ENCODE data around the gene USF3. TPM values are rescaled to one million over a fixed set of nuclear protein-coding genes. Genes with fewer than 3 reads are reported as not detected.

Gene USF3
- total and polyA plus RNA-seq, 2 of the 4 experiments (the other 2 are of a cell fraction): 3.0 to 5.2 TPM

GRCh38 chr3:113617726-113618125, 78.7 kb downstream of the USF3 start:
- H3K4me1 ChIP-seq (ENCODE audit: control insufficient read depth, insufficient read depth, low read length): no peaks in the 10 kb centered on the region
- no peak overlapping the region for H3K27ac ChIP-seq (ENCODE audit: insufficient read depth, low read length)
- intact Hi-C loops (cut with micrococcal nuclease) (no loop called here), dilution Hi-C loops (cut with HindIII; ENCODE audit: low sequenced_read_pairs, unreplicated experiment) (no loop called here), in situ Hi-C loops (cut with MboI; ENCODE audit: low sequenced_read_pairs) (no loop called here)
- no peak overlapping the region for H2BK20ac ChIP-seq (ENCODE audit: low read depth, low read length)
- no peak overlapping the region for H2AK5ac ChIP-seq (ENCODE audit: low read depth, low read length)
- POLR2A ChIA-PET (ENCODE audit: unreplicated experiment): no interaction called here
- H2BK5ac ChIP-seq (ENCODE audit: low read depth, low read length, poor library complexity, severe bottlenecking): no peak overlapping the region
- H4K91ac ChIP-seq (ENCODE audit: insufficient read depth, low read depth, low read length): no peak overlapping the region
- BruUV-seq (replicated peaks): no TSS peak
- H3K9ac ChIP-seq (ENCODE audit: low read depth, low read length): no peak overlapping the region
- H3K9me1 ChIP-seq (ENCODE audit: insufficient read depth, low read length): no peaks in the 10 kb centered on the region
- H4K8ac ChIP-seq (ENCODE audit: low read depth in 2 of 2, low read length in 2 of 2): no peak overlapping the region
- H3K9me3 ChIP-seq (ENCODE audit: control insufficient read depth, insufficient read depth, low read length): no peaks in the 10 kb centered on the region
- peaks cover 6% of the 10 kb centered on the region; the same call in 1 of the 2 replicates for H3K27me3 ChIP-seq (ENCODE audit: control insufficient read depth, insufficient read depth, low read length)
- DNase-seq (no peak), ATAC-seq (ENCODE audit: low read depth) (no peak)
- no peak overlapping the region for H2AK9ac ChIP-seq (replicated peaks; ENCODE audit: low read depth, low read length, poor library complexity)
- 67% methylated on average over 1 of the region's 2 CpGs; no CpG with 5 or more reads in 1 of the 2 experiments for WGBS, 2 experiments (ENCODE audit: extremely low coverage in 2 of 2, insufficient read length in 1 of 2)
- no peaks in the 10 kb centered on the region for H3K79me1 ChIP-seq (ENCODE audit: low read depth in 1 of 2, low read length in 2 of 2)
- CTCF ChIA-PET: interaction anchor here (0.6 kb wide), 1 partner anchor 9 kb away, joined by 3 read pairs; no protein-coding TSS in a partner anchor
- no peak overlapping the region for H4K5ac ChIP-seq (ENCODE audit: low read depth, low read length)
- no peak overlapping the region for H3K4me2 ChIP-seq (ENCODE audit: low read depth, low read length)
- H3K4ac ChIP-seq (ENCODE audit: low read depth, low read length): no peak overlapping the region
- no peak overlapping the region for H3K4me3 ChIP-seq (ENCODE audit: insufficient read depth, low read depth, low read length)
- H2AFZ ChIP-seq (replicated peaks; ENCODE audit: low read length, poor library complexity): no peak overlapping the region
- no peak overlapping the region for H3K56ac ChIP-seq (ENCODE audit: extremely low read depth, insufficient read depth, low read length)
- H3K14ac ChIP-seq (replicated peaks; ENCODE audit: low read depth, low read length): no peak overlapping the region
- TF ChIP-seq CEBPB (IDR thresholded peaks at IDR 0.05; ENCODE audit: low read depth, low read length): no peak
- no peak for TF ChIP-seq POLR2A (IDR thresholded peaks at IDR 0.05; ENCODE audit: low read depth, low read length)
- no peak overlapping the region for H3K23ac ChIP-seq (ENCODE audit: low read depth, low read length)
- no peak overlapping the region for H2BK120ac ChIP-seq (ENCODE audit: low read depth, low read length)
- no peak overlapping the region for H3K18ac ChIP-seq (ENCODE audit: low read depth, low read length)
- H2BK15ac ChIP-seq (ENCODE audit: low read depth, low read length): no peak overlapping the region
- H4K20me1 ChIP-seq (ENCODE audit: insufficient read depth, low read length): no peaks in the 10 kb centered on the region
- no peaks in the 10 kb centered on the region for H3K36me3 ChIP-seq (ENCODE audit: control insufficient read depth, insufficient read depth, low read length)
